ENCODE results near the gene KIFBP.
A peak's percentile ranks its signal among the peaks of the same experiment; 100 is the strongest.
"Not testable (repeated sequence)": the region's sequence is repeated elsewhere in the genome, so short reads cannot be mapped to it uniquely, and the experiment has no call there.

Gene KIFBP

GRCh38 chr10:68988530-68989316, at the start of gene KIFBP:
TSS of gene KIFBP (plus strand) at chr10:68988803. CDS start at chr10:68988833, 30 bp downstream.
- peak; percentile 97 for DNase-seq

- no peak for DNase-seq
These were observed 49.7 kb upstream of the KIFBP start for GRCh38 chr10:68938884-68939283.

- DNase-seq = not testable (repeated sequence)
These were observed 47.7 kb upstream of the KIFBP start for GRCh38 chr10:68940917-68941316.

GRCh38 chr10:68950598-68950997, 38.0 kb upstream of the KIFBP start:
- no peak for DNase-seq

- DNase-seq = no peak
These were observed 33.7 kb upstream of the KIFBP start for GRCh38 chr10:68954904-68955303.

- no peak for DNase-seq
These were observed 33.2 kb upstream of the KIFBP start for GRCh38 chr10:68955355-68955831.

GRCh38 chr10:68955832-68956532, 32.6 kb upstream of the KIFBP start, which contains the start of gene DDX21:
TSS of gene DDX21 (plus strand) at chr10:68956170. CDS start at chr10:68956226, 56 bp downstream.
- DNase-seq = peak; percentile 90

- no peak for DNase-seq
These were observed 31.4 kb upstream of the KIFBP start for GRCh38 chr10:68957284-68957615.

GRCh38 chr10:68957654-68958053, 30.9 kb upstream of the KIFBP start:
- DNase-seq = peak; percentile 9

- no peak for DNase-seq
These were observed 28.7 kb upstream of the KIFBP start for GRCh38 chr10:68959695-68960527.

- DNase-seq = no peak
These were observed 25.5 kb upstream of the KIFBP start for GRCh38 chr10:68963151-68963550.

GRCh38 chr10:68973975-68974374, 14.6 kb upstream of the KIFBP start:
- no peak for DNase-seq

GRCh38 chr10:68975936-68976473, 12.6 kb upstream of the KIFBP start:
- DNase-seq = not testable (repeated sequence)

GRCh38 chr10:68979738-68980137, 8.9 kb upstream of the KIFBP start:
- not testable (repeated sequence) for DNase-seq

- no peak for DNase-seq
These were observed 7.5 kb upstream of the KIFBP start for GRCh38 chr10:68981074-68981473.

GRCh38 chr10:68982389-68982788, 6.2 kb upstream of the KIFBP start:
- no peak for DNase-seq

- no peak for DNase-seq
These were observed 992 bp upstream of the KIFBP start for GRCh38 chr10:68987611-68988010.

- peak; percentile 6 for DNase-seq
These were observed 851 bp downstream of the KIFBP start for GRCh38 chr10:68989317-68989990.

- peak; percentile 85 for DNase-seq
These were observed 4.2 kb downstream of the KIFBP start for GRCh38 chr10:68992636-68993440.

GRCh38 chr10:68997211-68997610, 8.6 kb downstream of the KIFBP start:
- no peak for DNase-seq

- peak; percentile 53 for DNase-seq
These were observed 16.2 kb downstream of the KIFBP start for GRCh38 chr10:69004821-69005220.
